Naive thymus-derived CD8-positive, alpha-beta T cell (primary cell): ENCODE data around the gene ZNF446. TPM values are rescaled to one million over a fixed set of nuclear protein-coding genes. Genes with fewer than 3 reads are reported as not detected.

Experiments
- ATAC-seq, 2 donors: fragments of 150-1000 bp; cut with Tn5 transposase in 1 of 2; sonication (Bioruptor Pico), chemical (Tn5 transposase) in 1 of 2; 1 replicate in 1 of 2; 2 replicates in 1 of 2; pipeline ENCODE4 v1.10.0; 2021; ENCODE audit warnings: mild to moderate bottlenecking in 2 of 2, moderate library complexity in 2 of 2
- POLR2A ChIA-PET: fragments of 350-600 bp; sonication (Branson Sonifier 250); formaldehyde crosslinking; loops from one replicate; lab custom pipeline; 2021; ENCODE audit warnings: antibody characterized with exemption; lab: Charles Lee
- DNase-seq, 10 donors: peaks; one replicate each; pipeline versions ENCODE4 v3.0.0 to v3.0.0-alpha.2; 2020 to 2022
- H3K27ac Mint-ChIP-seq, 10 donors: one replicate each; pipeline ENCODE4 v1.8.0; 2020 to 2022; ENCODE audit warnings: mild to moderate bottlenecking in 10 of 10, mixed read lengths in 10 of 10, moderate library complexity in 4 of 10, inconsistent platforms in 1 of 10
- H3K27me3 Mint-ChIP-seq, 5 donors: one replicate each; pipeline ENCODE4 v1.8.0; 2021 to 2022; ENCODE audit warnings: mixed read lengths in 5 of 5
- H3K36me3 Mint-ChIP-seq, 3 donors: one replicate each; pipeline ENCODE4 v1.8.0; 2020 to 2022; ENCODE audit warnings: mixed read lengths in 3 of 3, mild to moderate bottlenecking in 2 of 3, inconsistent platforms in 1 of 3
- H3K4me1 Mint-ChIP-seq, 4 donors: one replicate each; pipeline ENCODE4 v1.8.0; 2021 to 2022; ENCODE audit warnings: mixed read lengths in 4 of 4
- H3K4me3 Mint-ChIP-seq, 10 donors: one replicate each; pipeline ENCODE4 v1.8.0; 2020 to 2022; ENCODE audit warnings: mild to moderate bottlenecking in 10 of 10, mixed read lengths in 10 of 10, moderate library complexity in 6 of 10, inconsistent platforms in 1 of 10
- H3K9me3 Mint-ChIP-seq, 9 donors: one replicate each; pipeline ENCODE4 v1.8.0; 2020 to 2022; ENCODE audit warnings: mixed read lengths in 9 of 9, mild to moderate bottlenecking in 3 of 9, inconsistent platforms in 1 of 9, moderate library complexity in 1 of 9
- polyA plus RNA-seq, 3 donors: library from polyadenylated mRNA; unstranded; fragments of 300-500 nt; fragmentation: Illumina TruSeq; gene quantifications; one replicate each; pipeline ENCODE4 v1.2.3, GENCODE V29; 2021
- total RNA-seq, 8 experiments: library from RNA in 2 of 8; stranded (reverse) in 2 of 8; gene quantifications; one replicate each; pipeline ENCODE4 v1.2.3 and lab custom pipeline; 2021 to 2026

ZNF446 gene
- total and polyA plus RNA-seq, 5 experiments from 2014 or later, result 1.6 to 20.4 (median 2.7) TPM

DNA sequence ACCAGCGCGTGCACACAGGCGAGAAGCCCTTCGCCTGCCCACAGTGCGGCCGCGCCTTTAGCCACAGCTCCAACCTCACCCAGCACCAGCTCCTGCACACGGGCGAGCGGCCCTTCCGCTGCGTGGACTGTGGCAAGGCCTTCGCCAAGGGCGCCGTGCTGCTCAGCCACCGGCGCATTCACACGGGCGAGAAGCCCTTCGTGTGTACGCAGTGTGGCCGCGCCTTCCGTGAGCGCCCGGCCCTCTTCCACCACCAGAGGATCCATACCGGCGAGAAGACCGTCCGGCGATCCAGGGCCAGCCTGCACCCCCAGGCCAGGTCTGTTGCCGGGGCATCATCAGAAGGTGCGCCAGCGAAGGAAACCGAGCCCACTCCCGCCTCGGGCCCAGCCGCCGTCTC lies 4.4 kb upstream of the ZNF446 start:
- no peak for DNase-seq
- POLR2A ChIA-PET, result interaction anchor here (0.6 kb wide), 1 partner anchor 13 kb away, joined by 3 read pairs; no protein-coding TSS in a partner anchor
- Mint-ChIP-seq H3K4me3 (no peak overlapping the region), H3K27ac (no peak overlapping the region), H3K36me3 (peaks cover 0 to 25% (median 3%) of the 10 kb centered on the region in 3 donors), H3K4me1 (peaks cover 16 to 39% (median 25%) of the 10 kb centered on the region in 4 donors), H3K9me3 (no peaks in the 10 kb centered on the region), H3K27me3 (no peaks in the 10 kb centered on the region)
- no peak for ATAC-seq

GRCh38 chr19:58473775-58474174 lies 2.4 kb upstream of the ZNF446 start:
- DNase-seq (no peak), ATAC-seq (no peak)
- Mint-ChIP-seq H3K36me3 (peaks cover 0 to 25% (median 3%) of the 10 kb centered on the region in 3 donors), H3K27me3 (no peaks in the 10 kb centered on the region), H3K4me3 (peak overlapping the region in 5 of 10 donors; percentile 24 to 65 (median 50)), H3K9me3 (no peaks in the 10 kb centered on the region), H3K27ac (peak overlapping the region in 8 of 10 donors; percentile 38 to 100 (median 97)), H3K4me1 (peaks cover 7 to 29% (median 15%) of the 10 kb centered on the region in 4 donors)
- POLR2A ChIA-PET, result no interaction called here

- H3K27me3 Mint-ChIP-seq, result no peaks in the 10 kb centered on the region
- H3K9me3 Mint-ChIP-seq, result no peaks in the 10 kb centered on the region
- peaks cover 0 to 27% (median 3%) of the 10 kb centered on the region in 3 donors for H3K36me3 Mint-ChIP-seq
- ATAC-seq (no peak), DNase-seq (no peak)
- H3K4me1 Mint-ChIP-seq, result peaks cover 7 to 22% (median 13%) of the 10 kb centered on the region in 4 donors
- H3K4me3 Mint-ChIP-seq, result peak overlapping the region in 9 of 10 donors; percentile 25 to 98 (median 64)
- peak overlapping the region in 9 of 10 donors; percentile 77 to 100 (median 99) for H3K27ac Mint-ChIP-seq
- POLR2A ChIA-PET, result interaction anchor here (1.1 to 2.4 kb wide), 4 partner anchors 8 to 88 kb away, joined by 3 to 6 read pairs (median 5); partner anchors contain the start of genes CHMP2A, ZNF324 and ZNF584
Measured at GRCh38 chr19:58474291-58474996, 1.7 kb upstream of the ZNF446 start.

GRCh38 chr19:58474997-58475713 lies 997 bp upstream of the ZNF446 start:
- H3K4me1 Mint-ChIP-seq, result peaks cover 7 to 22% (median 13%) of the 10 kb centered on the region in 4 donors
- DNase-seq, result no peak
- POLR2A ChIA-PET, result interaction anchor here (0.5 to 2.4 kb wide), 10 partner anchors 9 to 660 kb away, joined by 3 to 6 read pairs (median 4); partner anchors contain the start of genes CHMP2A, RPS5, ZBTB45 and ZNF274
- H3K27me3 Mint-ChIP-seq, result no peaks in the 10 kb centered on the region
- peak overlapping the region; percentile 88 to 99 (median 96) for H3K4me3 Mint-ChIP-seq
- H3K36me3 Mint-ChIP-seq, result peaks cover 0 to 24% (median 3%) of the 10 kb centered on the region in 3 donors
- no peaks in the 10 kb centered on the region for H3K9me3 Mint-ChIP-seq
- ATAC-seq, result peak; percentile 11 to 32
- H3K27ac Mint-ChIP-seq, result peak overlapping the region; percentile 94 to 100 (median 99)

DNA sequence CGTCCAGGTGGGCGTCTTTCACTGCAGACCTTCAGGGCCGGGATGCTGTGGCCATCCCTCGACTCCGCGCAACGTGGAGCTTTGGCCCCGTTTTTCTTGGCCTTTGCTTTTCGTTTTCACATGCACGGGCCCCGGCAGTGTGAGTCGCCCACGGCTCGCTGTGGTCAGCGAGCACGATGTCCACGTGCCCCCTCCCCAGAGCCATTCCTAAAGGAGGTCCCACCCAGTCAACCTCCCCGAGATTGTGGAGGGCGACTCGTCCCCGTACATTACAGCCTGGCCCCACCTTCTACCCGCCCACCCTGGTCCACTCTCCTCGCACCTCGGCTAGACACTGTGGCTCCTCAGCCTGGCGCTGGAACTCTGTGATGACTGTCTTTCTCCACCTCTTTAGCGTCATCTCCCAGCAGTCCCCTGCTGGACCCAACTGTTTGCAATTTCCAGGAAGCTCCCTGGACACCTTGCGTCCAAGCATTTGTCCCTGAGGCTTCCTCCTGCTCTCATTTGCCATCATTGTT lies 405 bp downstream of the ZNF446 start:
- ATAC-seq, result no peak
- H3K27ac Mint-ChIP-seq, result peak overlapping the region; percentile 94 to 100 (median 99)
- peaks cover 0 to 18% (median 0%) of the 10 kb centered on the region in 3 donors for H3K36me3 Mint-ChIP-seq
- peak overlapping the region; percentile 88 to 99 (median 96) for H3K4me3 Mint-ChIP-seq
- no peak for DNase-seq
- H3K9me3 Mint-ChIP-seq, result no peaks in the 10 kb centered on the region
- POLR2A ChIA-PET, result interaction anchor here (0.5 to 2.4 kb wide), 8 partner anchors 10 to 89 kb away, joined by 3 to 6 read pairs (median 4); partner anchors contain the start of genes CHMP2A, RPS5, ZBTB45 and ZNF324
- H3K4me1 Mint-ChIP-seq, result peaks cover 7 to 22% (median 13%) of the 10 kb centered on the region in 4 donors
- no peaks in the 10 kb centered on the region for H3K27me3 Mint-ChIP-seq

GRCh38 chr19:58477130-58477529 lies 978 bp downstream of the ZNF446 start:
- Mint-ChIP-seq H3K4me3 (peak overlapping the region; percentile 88 to 99 (median 96)), H3K4me1 (peaks cover 7 to 22% (median 13%) of the 10 kb centered on the region in 4 donors), H3K27ac (peak overlapping the region; percentile 94 to 100 (median 99)), H3K27me3 (no peaks in the 10 kb centered on the region), H3K9me3 (no peaks in the 10 kb centered on the region), H3K36me3 (peaks cover 0 to 17% (median 0%) of the 10 kb centered on the region in 3 donors)
- POLR2A ChIA-PET, result interaction anchor here (0.5 to 1.2 kb wide), 5 partner anchors 12 to 74 kb away, joined by 4 read pairs; partner anchors contain the start of gene ZBTB45
- DNase-seq (no peak), ATAC-seq (no peak)

- H3K27me3 Mint-ChIP-seq, result no peaks in the 10 kb centered on the region
- H3K4me1 Mint-ChIP-seq, result peaks cover 7 to 22% (median 15%) of the 10 kb centered on the region in 4 donors
- peak overlapping the region in 3 of 10 donors; percentile 6 to 43 (median 28) for H3K4me3 Mint-ChIP-seq
- POLR2A ChIA-PET, result interaction anchor here (1.0 to 1.4 kb wide), 2 partner anchors 15 to 41 kb away, joined by 3 read pairs; partner anchors contain the start of gene ZBTB45
- DNase-seq, result no peak
- H3K9me3 Mint-ChIP-seq, result no peaks in the 10 kb centered on the region
- peaks cover 0 to 15% (median 0%) of the 10 kb centered on the region in 3 donors for H3K36me3 Mint-ChIP-seq
- peak overlapping the region in 2 of 10 donors; percentile 14 to 48 for H3K27ac Mint-ChIP-seq
- no peak for ATAC-seq
Measured at GRCh38 chr19:58477871-58478270, 1.7 kb downstream of the ZNF446 start.

DNA sequence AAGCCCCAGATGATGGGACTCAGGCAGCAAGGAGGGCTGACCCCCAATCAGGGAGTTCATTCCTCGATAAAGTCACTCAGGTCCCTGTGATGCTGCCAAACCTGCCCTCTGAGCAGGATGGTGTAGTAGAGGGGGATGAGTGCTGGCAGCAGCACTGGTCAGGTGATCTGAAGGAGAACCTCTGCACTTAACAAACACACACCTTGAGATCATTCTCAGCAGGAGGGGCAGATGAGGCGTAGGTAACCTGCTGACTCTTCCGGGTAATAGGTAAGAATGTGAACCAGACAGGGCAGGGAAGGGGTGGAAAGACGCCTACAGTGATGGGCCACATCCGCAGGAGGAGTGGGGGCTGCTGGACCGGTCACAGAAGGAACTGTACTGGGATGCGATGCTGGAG lies 3.2 kb downstream of the ZNF446 start:
- ATAC-seq (no peak), DNase-seq (no peak)
- Mint-ChIP-seq H3K9me3 (no peaks in the 10 kb centered on the region), H3K27me3 (no peaks in the 10 kb centered on the region), H3K4me1 (peaks cover 7 to 18% (median 15%) of the 10 kb centered on the region in 4 donors), H3K27ac (peak overlapping the region in 4 of 10 donors; percentile 15 to 66 (median 38)), H3K4me3 (peak overlapping the region in 2 of 10 donors; percentile 11 to 45), H3K36me3 (peaks cover 0 to 11% (median 0%) of the 10 kb centered on the region in 3 donors)
- POLR2A ChIA-PET, result interaction anchor here (0.6 to 1.4 kb wide), 4 partner anchors 14 to 774 kb away, joined by 3 to 7 read pairs (median 4); no protein-coding TSS in a partner anchor

- POLR2A ChIA-PET, result interaction anchor here (0.6 kb wide), 1 partner anchor 50 kb away, joined by 5 read pairs; no protein-coding TSS in a partner anchor
- no peak for ATAC-seq
- DNase-seq, result no peak
- Mint-ChIP-seq H3K36me3 (peaks cover 0 to 11% (median 0%) of the 10 kb centered on the region in 3 donors), H3K4me1 (peaks cover 7 to 17% (median 12%) of the 10 kb centered on the region in 4 donors), H3K9me3 (no peaks in the 10 kb centered on the region), H3K4me3 (no peak overlapping the region), H3K27ac (peak overlapping the region in 1 of 10 donors; percentile 66), H3K27me3 (no peaks in the 10 kb centered on the region)
Measured at GRCh38 chr19:58479736-58480480, 3.8 kb downstream of the ZNF446 start.

DNA sequence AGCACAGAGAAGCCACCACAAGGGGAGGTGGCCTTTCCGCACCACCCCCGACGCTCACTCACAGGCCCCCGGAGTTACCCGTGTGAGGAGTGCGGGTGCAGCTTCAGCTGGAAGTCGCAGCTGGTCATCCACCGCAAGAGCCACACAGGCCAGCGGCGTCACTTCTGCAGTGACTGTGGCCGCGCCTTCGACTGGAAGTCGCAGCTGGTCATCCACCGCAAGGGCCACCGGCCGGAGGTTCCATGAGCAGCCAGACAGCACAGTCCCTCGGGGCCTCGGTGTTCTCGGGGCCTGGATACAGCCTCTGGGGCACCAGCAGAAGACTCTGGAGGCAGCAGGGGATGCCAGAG lies 4.3 kb downstream of the ZNF446 start:
- H3K27me3 Mint-ChIP-seq, result no peaks in the 10 kb centered on the region
- no peak overlapping the region for H3K4me3 Mint-ChIP-seq
- peaks cover 7 to 12% (median 9%) of the 10 kb centered on the region in 4 donors for H3K4me1 Mint-ChIP-seq
- H3K27ac Mint-ChIP-seq, result no peak overlapping the region
- ATAC-seq (no peak), DNase-seq (no peak)
- H3K9me3 Mint-ChIP-seq, result no peaks in the 10 kb centered on the region
- H3K36me3 Mint-ChIP-seq, result peaks cover 0 to 11% (median 0%) of the 10 kb centered on the region in 3 donors
- POLR2A ChIA-PET, result no interaction called here

- H3K9me3 Mint-ChIP-seq, result no peaks in the 10 kb centered on the region
- peak overlapping the region in 2 of 10 donors; percentile 17 to 21 for H3K27ac Mint-ChIP-seq
- DNase-seq (no peak), ATAC-seq (no peak)
- POLR2A ChIA-PET, result no interaction called here
- peaks cover 7 to 9% (median 8%) of the 10 kb centered on the region in 4 donors for H3K4me1 Mint-ChIP-seq
- no peak overlapping the region for H3K4me3 Mint-ChIP-seq
- H3K27me3 Mint-ChIP-seq, result no peaks in the 10 kb centered on the region
- peaks cover 0 to 11% (median 0%) of the 10 kb centered on the region in 3 donors for H3K36me3 Mint-ChIP-seq
Measured at GRCh38 chr19:58480831-58481230, 4.7 kb downstream of the ZNF446 start.
